H9 (cell line): ENCODE measurements around the gene COL28A1. TPM values are rescaled to one million over a fixed set of nuclear protein-coding genes. Genes with fewer than 3 reads are reported as not detected.
A peak's percentile ranks its signal among the peaks of the same experiment; 100 is the strongest.

ENCODE experiments used
- DNase-seq: peaks from one replicate; pipeline ENCODE4 v3.0.0-alpha.2; 2017
- H2AFZ ChIP-seq: one replicate; pipeline ENCODE4 v1.6.1; 2013; ENCODE audit warnings: mild to moderate bottlenecking, low read length, control low read depth, moderate library complexity
- H2AK5ac ChIP-seq: 2 replicates; pipeline ENCODE4 v1.6.1; 2013; ENCODE audit warnings: low read length, control low read depth, mixed read lengths; ENCODE audit not compliant: insufficient read length
- H2BK120ac ChIP-seq: one replicate; pipeline ENCODE4 v1.6.1; 2013; ENCODE audit warnings: low read depth, mild to moderate bottlenecking, low read length, control low read depth, inconsistent platforms; ENCODE audit not compliant: poor library complexity, severe bottlenecking
- H2BK12ac ChIP-seq: 2 replicates; pipeline ENCODE4 v1.6.1; 2013; ENCODE audit warnings: low read length, control low read depth, mixed read lengths, low read depth; ENCODE audit not compliant: insufficient read length
- H2BK15ac ChIP-seq: 2 replicates; pipeline ENCODE4 v1.6.1; 2013; ENCODE audit warnings: low read depth, low read length, control low read depth
- H2BK20ac ChIP-seq: one replicate; pipeline ENCODE4 v1.6.1; 2013; ENCODE audit warnings: low read depth, mild to moderate bottlenecking, low read length, control low read depth, inconsistent platforms; ENCODE audit not compliant: poor library complexity, severe bottlenecking
- H2BK5ac ChIP-seq: 2 replicates; pipeline ENCODE4 v1.6.1; 2013; ENCODE audit warnings: low read length, control low read depth, mixed read lengths; ENCODE audit not compliant: insufficient read length
- H3K14ac ChIP-seq: 2 replicates; pipeline ENCODE4 v1.6.1; 2013; ENCODE audit warnings: low read length, control low read depth; ENCODE audit not compliant: insufficient read depth
- H3K18ac ChIP-seq: 2 replicates; pipeline ENCODE4 v1.6.1; 2013; ENCODE audit warnings: low read depth, mild to moderate bottlenecking, mixed read lengths, low read length, control low read depth; ENCODE audit not compliant: insufficient read length
- H3K23ac ChIP-seq: 2 replicates; pipeline ENCODE4 v1.6.1; 2013; ENCODE audit warnings: low read length, control low read depth, mixed read lengths, low read depth; ENCODE audit not compliant: insufficient read length
- H3K23me2 ChIP-seq: 2 replicates; pipeline ENCODE4 v1.6.1; 2013; ENCODE audit warnings: low read depth, mild to moderate bottlenecking, mixed read lengths, low read length, control low read depth; ENCODE audit not compliant: insufficient read length, poor library complexity, severe bottlenecking
- H3K27ac ChIP-seq: 2 replicates; pipeline ENCODE4 v1.5.1; 2013; ENCODE audit warnings: low read length, control low read depth, mixed read lengths, low read depth; ENCODE audit not compliant: insufficient read length
- H3K27me3 ChIP-seq: 2 replicates; pipeline ENCODE4 v1.6.1; 2013; ENCODE audit warnings: low read length, control low read depth, inconsistent platforms; ENCODE audit not compliant: insufficient read depth
- H3K4ac ChIP-seq: 2 replicates; pipeline ENCODE4 v1.6.1; 2013; ENCODE audit warnings: low read depth, mild to moderate bottlenecking, control low read depth, inconsistent platforms, low read length, moderate library complexity
- H3K4me1 ChIP-seq: 2 replicates; pipeline ENCODE4 v1.6.1; 2013; ENCODE audit warnings: low read length, control low read depth, inconsistent platforms; ENCODE audit not compliant: insufficient read depth
- H3K4me2 ChIP-seq: 2 replicates; pipeline ENCODE4 v1.6.1; 2013; ENCODE audit warnings: low read length, control low read depth, mixed read lengths; ENCODE audit not compliant: insufficient read length, insufficient read depth
- H3K56ac ChIP-seq: 2 replicates; pipeline ENCODE4 v1.6.1; 2013; ENCODE audit warnings: low read depth, mild to moderate bottlenecking, mixed read lengths, low read length, control low read depth; ENCODE audit not compliant: insufficient read length
- H3K79me1 ChIP-seq: 2 replicates; pipeline ENCODE4 v1.6.1; 2013; ENCODE audit warnings: low read depth, mild to moderate bottlenecking, moderate library complexity, low read length, control low read depth, inconsistent platforms; ENCODE audit not compliant: insufficient read depth, poor library complexity, severe bottlenecking
- H3K79me2 ChIP-seq: 2 replicates; pipeline ENCODE4 v1.6.1; 2013; ENCODE audit warnings: low read length, control low read depth, inconsistent platforms; ENCODE audit not compliant: insufficient read depth
- H3K9ac ChIP-seq: 2 replicates; pipeline ENCODE4 v1.6.1; 2013; ENCODE audit warnings: low read length, control low read depth, mixed read lengths; ENCODE audit not compliant: insufficient read length; ENCODE audit errors: extremely low read depth
- H3K9me3 ChIP-seq: one replicate; pipeline ENCODE4 v1.6.1; 2013; ENCODE audit warnings: low read depth, low read length, inconsistent platforms; ENCODE audit not compliant: control insufficient read depth
- H3T11ph ChIP-seq: one replicate; pipeline ENCODE4 v1.6.1; 2013; ENCODE audit warnings: mild to moderate bottlenecking, low read length, control low read depth, inconsistent platforms
- H4K20me1 ChIP-seq: one replicate; pipeline ENCODE4 v1.6.1; 2013; ENCODE audit not compliant: control insufficient read depth, insufficient read length, insufficient read depth
- H4K5ac ChIP-seq: 2 replicates; pipeline ENCODE4 v1.6.1; 2013; ENCODE audit warnings: low read depth, mild to moderate bottlenecking, mixed read lengths, low read length, control low read depth; ENCODE audit not compliant: insufficient read length
- H4K8ac ChIP-seq: replicated peaks from 2 replicates; pipeline ENCODE4 v1.6.1; 2013; ENCODE audit warnings: low read length, control low read depth, mixed read lengths, low read depth; ENCODE audit not compliant: insufficient read length
- H4K91ac ChIP-seq: 2 replicates; pipeline ENCODE4 v1.6.1; 2013; ENCODE audit warnings: low read depth, mild to moderate bottlenecking, moderate library complexity, mixed read lengths, low read length, control low read depth; ENCODE audit not compliant: insufficient read length
- H3K27ac Mint-ChIP-seq, 3 experiments: 2 replicates in 2 of 3; 3 replicates in 1 of 3; pipeline ENCODE4 v1.8.0; 2020 to 2021; ENCODE audit warnings: mixed read lengths in 3 of 3, mild to moderate bottlenecking in 1 of 3, moderate library complexity in 1 of 3
- H3K27me3 Mint-ChIP-seq: 2 replicates; pipeline ENCODE4 v1.8.0; 2021; ENCODE audit warnings: low read depth, mild to moderate bottlenecking, moderate library complexity, mixed read lengths
- H3K36me3 Mint-ChIP-seq, 3 experiments: 2 replicates in 2 of 3; 3 replicates in 1 of 3; pipeline ENCODE4 v1.8.0; 2020 to 2021; ENCODE audit warnings: low read depth in 3 of 3, mixed read lengths in 3 of 3; ENCODE audit not compliant: insufficient read depth in 1 of 3
- H3K4me1 Mint-ChIP-seq, 2 experiments: 2 replicates each; pipeline ENCODE4 v1.8.0; 2020; ENCODE audit warnings: mixed read lengths in 2 of 2
- H3K4me3 Mint-ChIP-seq, 2 experiments: 2 replicates in 1 of 2; 3 replicates in 1 of 2; pipeline ENCODE4 v1.8.0; 2020 to 2021; ENCODE audit warnings: mild to moderate bottlenecking in 2 of 2, mixed read lengths in 2 of 2, moderate library complexity in 1 of 2
- H3K9me3 Mint-ChIP-seq, 2 experiments: 2 replicates in 1 of 2; 3 replicates in 1 of 2; pipeline ENCODE4 v1.8.0; 2020; ENCODE audit warnings: mild to moderate bottlenecking in 2 of 2, mixed read lengths in 2 of 2, moderate library complexity in 1 of 2
- CTCF ChIP-seq: fragments of 200-600 bp; sonication (generic); conservative IDR thresholded peaks from 3 replicates; pipeline ENCODE4 v1.8.0; 2021; ENCODE audit warnings: antibody characterized with exemption, mild to moderate bottlenecking
- WGBS: extraction: QIAGEN DNeasy Blood & Tissue Kit; methylation state at CpG from one replicate; pipeline ENCODE4 v1.1.7; 2013; ENCODE audit warnings: missing lambda C conversion rate, low lambda C conversion rate, mixed read lengths; ENCODE audit not compliant: insufficient read length; ENCODE audit errors: extremely low coverage; 5-methylcytosine and 5-hydroxymethylcytosine counted together
- total RNA-seq: library from RNA; stranded (reverse); gene quantifications from 2 replicates; pipeline ENCODE4 v1.2.1, GENCODE V29; 2021

COL28A1 gene
- total RNA-seq, 1 experiment from 2014 or later: 0.66 TPM

- no peak for TF ChIP-seq CTCF
- H3K4me3 Mint-ChIP-seq: no peak overlapping the region
- no peak overlapping the region for H4K5ac ChIP-seq
- H3K4me1 Mint-ChIP-seq: peaks cover 0 to 6% of the 10 kb centered on the region in 2 experiments; a peak in 1 of 4 replicates
- H3K23me2 ChIP-seq: no peaks in the 10 kb centered on the region
- H4K20me1 ChIP-seq: no peaks in the 10 kb centered on the region
- no peaks in the 10 kb centered on the region for H3K36me3 Mint-ChIP-seq
- no peak overlapping the region for H4K91ac ChIP-seq
- H3K9me3 ChIP-seq: no peaks in the 10 kb centered on the region
- H2BK15ac ChIP-seq: no peak overlapping the region
- no peak overlapping the region for H4K8ac ChIP-seq
- no peak overlapping the region for H2BK20ac ChIP-seq
- peak overlapping the region in 1 of 3 experiments; percentile 36; a peak in 1 of 7 replicates for H3K27ac Mint-ChIP-seq
- no peak overlapping the region for H3K27ac ChIP-seq
- H3K4me2 ChIP-seq: no peak overlapping the region
- no peak overlapping the region for H3T11ph ChIP-seq
- no peak overlapping the region for H2BK120ac ChIP-seq
- no peak overlapping the region for H3K56ac ChIP-seq
- WGBS: no CpG with 5 or more reads among the region's 4 CpGs
- no peak overlapping the region for H3K9ac ChIP-seq
- H2AK5ac ChIP-seq: no peak overlapping the region
- no peak overlapping the region for H2BK12ac ChIP-seq
- no peak overlapping the region for H2BK5ac ChIP-seq
- H3K18ac ChIP-seq: no peak overlapping the region
- H3K4ac ChIP-seq: no peak overlapping the region
- H3K23ac ChIP-seq: no peak overlapping the region
- H3K14ac ChIP-seq: no peak overlapping the region
- H3K79me1 ChIP-seq: no peaks in the 10 kb centered on the region
- H3K79me2 ChIP-seq: no peaks in the 10 kb centered on the region
- no peaks in the 10 kb centered on the region for H3K27me3 Mint-ChIP-seq
- no peaks in the 10 kb centered on the region for H3K4me1 ChIP-seq
- DNase-seq: no peak
- H2AFZ ChIP-seq: no peak overlapping the region
- H3K9me3 Mint-ChIP-seq: no peaks in the 10 kb centered on the region
- no peaks in the 10 kb centered on the region for H3K27me3 ChIP-seq
Observed at GRCh38 chr7:7539152-7539551, 3.5 kb upstream of the COL28A1 start.
